Measurements from ENCODE around the gene TAF1B. TPM values are rescaled to one million over a fixed set of nuclear protein-coding genes. Genes with fewer than 3 reads are reported as not detected.
A peak's percentile ranks its signal among the peaks of the same experiment; 100 is the strongest.

The TAF1B gene
- total RNA-seq, 1 experiment from 2014 or later: 25.5 TPM

- ChIA-PET POLR2A (interaction anchor here (0.6 to 5.0 kb wide), 28 partner anchors 10 to 876 kb away, joined by 3 to 113 read pairs (median 6); partner anchors contain the start of genes ADAM17 and KLF11), CTCF (interaction anchor here (0.5 to 4.6 kb wide), 16 partner anchors 9 to 254 kb away, joined by 3 to 50 read pairs (median 4); no protein-coding TSS in a partner anchor)
- DNase-seq (ENCODE audit: unreplicated experiment): no peak
- BruUV-seq (replicated peaks): TSS peak; percentile 82
- Mint-ChIP-seq H3K27ac (ENCODE audit: low read depth, unreplicated experiment) (peak overlapping the region; percentile 92), H3K4me1 (ENCODE audit: insufficient read depth, unreplicated experiment) (peaks cover 34% of the 10 kb centered on the region), H3K9me3 (ENCODE audit: unreplicated experiment) (no peaks in the 10 kb centered on the region), H3K4me3 (ENCODE audit: unreplicated experiment) (peak overlapping the region; percentile 82), H3K36me3 (ENCODE audit: insufficient read depth, unreplicated experiment) (peaks cover 9% of the 10 kb centered on the region), H3K27me3 (ENCODE audit: insufficient read depth, unreplicated experiment) (no peaks in the 10 kb centered on the region)
- intact Hi-C loops (cut with micrococcal nuclease): loop anchor here (1.0 to 5.0 kb wide), 5 partner anchors 22 to 285 kb away; partner anchors contain the start of gene ADAM17
- TF ChIP-seq, protein P1, sequence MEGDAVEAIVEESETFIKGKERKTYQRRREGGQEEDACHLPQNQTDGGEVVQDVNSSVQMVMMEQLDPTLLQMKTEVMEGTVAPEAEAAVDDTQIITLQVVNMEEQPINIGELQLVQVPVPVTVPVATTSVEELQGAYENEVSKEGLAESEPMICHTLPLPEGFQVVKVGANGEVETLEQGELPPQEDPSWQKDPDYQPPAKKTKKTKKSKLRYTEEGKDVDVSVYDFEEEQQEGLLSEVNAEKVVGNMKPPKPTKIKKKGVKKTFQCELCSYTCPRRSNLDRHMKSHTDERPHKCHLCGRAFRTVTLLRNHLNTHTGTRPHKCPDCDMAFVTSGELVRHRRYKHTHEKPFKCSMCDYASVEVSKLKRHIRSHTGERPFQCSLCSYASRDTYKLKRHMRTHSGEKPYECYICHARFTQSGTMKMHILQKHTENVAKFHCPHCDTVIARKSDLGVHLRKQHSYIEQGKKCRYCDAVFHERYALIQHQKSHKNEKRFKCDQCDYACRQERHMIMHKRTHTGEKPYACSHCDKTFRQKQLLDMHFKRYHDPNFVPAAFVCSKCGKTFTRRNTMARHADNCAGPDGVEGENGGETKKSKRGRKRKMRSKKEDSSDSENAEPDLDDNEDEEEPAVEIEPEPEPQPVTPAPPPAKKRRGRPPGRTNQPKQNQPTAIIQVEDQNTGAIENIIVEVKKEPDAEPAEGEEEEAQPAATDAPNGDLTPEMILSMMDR (IDR thresholded peaks at IDR 0.05; ENCODE audit: unreplicated experiment): no peak
These were observed 616 bp upstream of the TAF1B start for GRCh38 chr2:9842487-9843228.

GRCh38 chr2:9844036-9844483 lies 786 bp downstream of the TAF1B start:
- H3K27me3 Mint-ChIP-seq (ENCODE audit: insufficient read depth, unreplicated experiment): no peaks in the 10 kb centered on the region
- H3K36me3 Mint-ChIP-seq (ENCODE audit: insufficient read depth, unreplicated experiment): peaks cover 20% of the 10 kb centered on the region
- TF ChIP-seq, protein P1 (IDR thresholded peaks at IDR 0.05; ENCODE audit: unreplicated experiment): no peak
- BruUV-seq (replicated peaks): TSS peak; percentile 27
- CTCF ChIA-PET: interaction anchor here (0.6 to 4.6 kb wide), 13 partner anchors 14 to 103 kb away, joined by 3 to 50 read pairs (median 4); no protein-coding TSS in a partner anchor
- no peaks in the 10 kb centered on the region for H3K9me3 Mint-ChIP-seq (ENCODE audit: unreplicated experiment)
- DNase-seq (ENCODE audit: unreplicated experiment): no peak
- POLR2A ChIA-PET: interaction anchor here (0.6 to 5.0 kb wide), 25 partner anchors 13 to 603 kb away, joined by 3 to 113 read pairs (median 5); partner anchors contain the start of genes ADAM17, KLF11 and YWHAQ
- peak overlapping the region; percentile 82 for H3K4me3 Mint-ChIP-seq (ENCODE audit: unreplicated experiment)
- H3K4me1 Mint-ChIP-seq (ENCODE audit: insufficient read depth, unreplicated experiment): peaks cover 40% of the 10 kb centered on the region
- peak overlapping the region; percentile 92 for H3K27ac Mint-ChIP-seq (ENCODE audit: low read depth, unreplicated experiment)
- intact Hi-C loops (cut with micrococcal nuclease): loop anchor here (5.0 kb wide), 1 partner anchor 287 kb away; the partner anchor contains the start of gene ADAM17

DNA sequence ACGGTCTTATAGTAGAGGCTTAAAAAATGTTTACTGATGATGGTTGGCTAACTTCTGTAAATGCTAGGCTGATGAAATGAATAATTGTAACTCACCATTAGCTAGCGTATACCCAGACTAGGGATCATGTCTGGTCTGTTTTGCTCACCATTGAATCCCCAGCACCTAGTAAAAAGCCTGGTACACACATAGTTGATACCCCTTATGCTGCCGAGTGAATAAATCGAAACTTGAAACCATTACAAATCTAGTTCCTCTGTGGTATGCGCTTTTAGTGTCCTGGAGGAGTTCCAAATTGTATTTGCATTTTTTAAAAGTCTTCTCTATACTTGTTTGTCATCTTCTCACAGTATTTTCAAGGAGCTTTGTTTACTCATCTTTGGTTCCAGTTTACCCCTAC lies 1.3 kb downstream of the TAF1B start:
- intact Hi-C loops (cut with micrococcal nuclease): loop anchor here (5.0 kb wide), 1 partner anchor 287 kb away; the partner anchor contains the start of gene ADAM17
- BruUV-seq (replicated peaks): no TSS peak
- Mint-ChIP-seq H3K27me3 (ENCODE audit: insufficient read depth, unreplicated experiment) (no peaks in the 10 kb centered on the region), H3K27ac (ENCODE audit: low read depth, unreplicated experiment) (peak overlapping the region; percentile 79), H3K4me1 (ENCODE audit: insufficient read depth, unreplicated experiment) (peaks cover 40% of the 10 kb centered on the region), H3K9me3 (ENCODE audit: unreplicated experiment) (no peaks in the 10 kb centered on the region), H3K4me3 (ENCODE audit: unreplicated experiment) (peak overlapping the region; percentile 82), H3K36me3 (ENCODE audit: insufficient read depth, unreplicated experiment) (peaks cover 25% of the 10 kb centered on the region)
- peak; percentile 32 for DNase-seq (ENCODE audit: unreplicated experiment)
- CTCF ChIA-PET: interaction anchor here (0.6 to 4.6 kb wide), 6 partner anchors 25 to 65 kb away, joined by 3 to 50 read pairs (median 8); no protein-coding TSS in a partner anchor
- POLR2A ChIA-PET: interaction anchor here (0.6 to 5.0 kb wide), 9 partner anchors 25 to 603 kb away, joined by 3 to 113 read pairs (median 11); partner anchors contain the start of genes ADAM17 and KLF11
- TF ChIP-seq, protein P1 (IDR thresholded peaks at IDR 0.05; ENCODE audit: unreplicated experiment): no peak

DNA sequence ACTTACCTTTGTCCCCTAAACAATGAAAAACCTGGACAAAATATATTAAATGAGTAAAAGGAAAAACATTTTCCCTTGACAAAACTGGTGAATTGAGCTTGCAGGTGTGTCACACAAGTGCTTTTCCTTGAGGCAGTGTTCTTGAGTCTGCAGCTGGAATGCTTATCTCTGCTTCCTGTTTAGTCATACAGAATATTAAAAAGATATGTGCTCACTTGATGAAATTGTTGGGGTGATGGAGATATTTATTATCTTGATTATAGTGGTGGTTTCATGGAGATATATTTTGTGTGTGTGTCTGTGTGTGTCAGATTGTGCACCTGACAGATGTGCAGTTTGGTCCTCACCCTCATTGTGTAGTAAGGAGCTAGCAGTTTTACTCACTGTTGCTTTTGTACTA lies 3.3 kb downstream of the TAF1B start:
- H3K4me1 Mint-ChIP-seq (ENCODE audit: insufficient read depth, unreplicated experiment): peaks cover 40% of the 10 kb centered on the region
- ChIA-PET CTCF (interaction anchor here (0.6 to 3.3 kb wide), 9 partner anchors 10 to 231 kb away, joined by 3 to 23 read pairs (median 5); no protein-coding TSS in a partner anchor), POLR2A (interaction anchor here (0.6 to 3.5 kb wide), 18 partner anchors 10 to 605 kb away, joined by 3 to 52 read pairs (median 4); partner anchors contain the start of gene YWHAQ)
- TF ChIP-seq, protein P1 (IDR thresholded peaks at IDR 0.05; ENCODE audit: unreplicated experiment): no peak
- no peaks in the 10 kb centered on the region for H3K27me3 Mint-ChIP-seq (ENCODE audit: insufficient read depth, unreplicated experiment)
- H3K36me3 Mint-ChIP-seq (ENCODE audit: insufficient read depth, unreplicated experiment): peaks cover 44% of the 10 kb centered on the region
- DNase-seq (ENCODE audit: unreplicated experiment): peak; percentile 25
- H3K9me3 Mint-ChIP-seq (ENCODE audit: unreplicated experiment): no peaks in the 10 kb centered on the region
- BruUV-seq (replicated peaks): no TSS peak
- intact Hi-C loops (cut with micrococcal nuclease): no loop called here
- H3K4me3 Mint-ChIP-seq (ENCODE audit: unreplicated experiment): peak overlapping the region; percentile 55
- peak overlapping the region; percentile 64 for H3K27ac Mint-ChIP-seq (ENCODE audit: low read depth, unreplicated experiment)
